IPS-18c (cell line): Measurements from ENCODE around the gene POLL.
"Not testable (repeated sequence)": the region's sequence is repeated elsewhere in the genome, so short reads cannot be mapped to it uniquely, and the experiment has no call there.

Source experiments
- H3K4me3 ChIP-seq: 2 replicates; pipeline ENCODE4 v1.7.0; 2013; ENCODE audit warnings: low read depth, mild to moderate bottlenecking, low read length, moderate library complexity; ENCODE audit not compliant: insufficient read depth
- H3K9me3 ChIP-seq: one replicate; pipeline ENCODE4 v1.6.1; 2013; ENCODE audit warnings: mild to moderate bottlenecking, low read length, moderate library complexity; ENCODE audit not compliant: control insufficient read depth, insufficient read depth

Gene POLL

DNA sequence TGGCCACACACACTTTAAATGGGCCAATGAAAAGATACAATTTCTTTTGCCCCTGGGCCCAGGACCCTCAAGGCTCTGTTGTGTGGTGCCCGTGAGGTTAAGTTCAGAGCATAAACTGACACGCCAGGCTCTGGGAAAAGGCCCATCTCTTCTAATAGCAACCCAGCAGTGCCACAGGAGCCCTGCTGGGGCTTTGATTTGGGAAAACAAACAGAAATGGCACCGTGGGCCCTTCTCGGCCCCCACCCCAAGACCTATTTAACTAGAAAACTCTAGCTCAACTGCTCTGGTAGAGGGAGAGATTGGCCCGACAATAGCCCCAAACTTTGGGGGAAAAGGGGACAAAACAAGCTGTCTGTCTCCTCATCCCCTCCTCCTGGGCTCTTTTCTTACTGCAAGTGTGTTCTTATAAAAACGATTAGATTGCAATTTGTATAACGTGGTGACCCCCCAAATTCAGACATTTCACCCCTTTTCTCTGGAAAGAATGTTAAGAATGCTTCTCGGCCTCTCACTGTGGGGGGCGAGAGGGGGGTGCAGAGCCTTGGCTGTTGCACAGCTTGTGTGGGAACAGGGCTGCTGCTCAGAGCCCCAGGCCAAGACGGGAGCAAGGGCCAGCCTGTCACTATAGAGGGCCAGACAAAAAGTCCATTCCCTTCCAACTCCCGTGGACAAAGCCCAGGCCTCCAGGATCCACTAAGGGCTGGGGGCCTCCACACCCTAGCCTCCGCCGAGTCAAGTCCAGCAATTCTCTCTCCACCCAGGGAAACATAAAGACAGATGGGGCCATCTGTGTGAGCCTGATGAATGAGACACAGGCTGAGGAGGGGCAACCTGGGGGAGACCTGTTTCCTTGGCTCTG, 26.8 kb upstream of the POLL start:
- H3K4me3 ChIP-seq = peak overlapping the region; percentile 16; the same call in 1 of the 2 replicates

DNA sequence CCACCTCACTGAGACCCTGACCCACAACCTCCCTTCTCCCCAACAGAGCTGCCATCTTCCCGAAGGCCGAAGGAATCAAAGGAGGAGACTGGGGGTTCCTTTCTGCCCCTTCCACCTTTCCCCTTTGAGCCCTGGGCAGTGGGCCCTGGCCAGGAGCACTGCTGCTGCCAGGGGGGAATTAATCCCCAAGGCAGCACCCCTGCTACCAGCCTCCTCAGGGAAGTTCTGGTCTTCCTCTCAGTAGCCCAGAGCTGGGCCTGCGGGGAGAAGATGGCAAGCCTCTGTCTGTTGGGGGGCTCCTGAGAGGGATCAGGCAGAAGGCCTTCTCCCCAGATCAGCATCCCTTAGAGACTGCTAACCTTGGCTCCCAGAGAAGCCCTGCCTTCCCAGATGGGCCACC, 25.6 kb upstream of the POLL start:
- Histone ChIP-seq H3K9me3 (no peaks in the 10 kb centered on the region), H3K4me3 (no peak overlapping the region)

More for the DNA sequence above, 26.8 kb upstream of the POLL start:
- H3K9me3 ChIP-seq = no peaks in the 10 kb centered on the region

DNA sequence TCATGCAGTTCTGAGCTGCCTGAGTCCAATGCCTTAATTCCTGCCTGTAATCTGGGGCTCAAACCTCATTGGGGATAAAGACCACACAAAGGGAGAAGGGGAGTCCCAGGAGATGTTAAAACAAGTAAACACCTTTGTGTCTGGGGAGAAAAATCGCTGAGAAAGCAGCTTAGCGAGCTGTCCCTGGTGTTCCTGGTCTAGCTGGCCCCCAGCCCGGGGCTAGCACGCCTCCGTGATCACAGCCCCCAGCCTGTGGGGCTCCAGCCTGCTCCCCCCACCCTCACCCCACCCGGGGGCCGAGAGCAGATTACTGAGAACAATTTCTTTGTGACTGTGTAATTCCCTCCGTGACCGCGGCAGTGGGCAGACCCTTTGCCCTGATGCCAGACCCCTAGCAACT, 24.8 kb upstream of the POLL start:
- H3K9me3 ChIP-seq = no peaks in the 10 kb centered on the region
- no peak overlapping the region for H3K4me3 ChIP-seq

DNA sequence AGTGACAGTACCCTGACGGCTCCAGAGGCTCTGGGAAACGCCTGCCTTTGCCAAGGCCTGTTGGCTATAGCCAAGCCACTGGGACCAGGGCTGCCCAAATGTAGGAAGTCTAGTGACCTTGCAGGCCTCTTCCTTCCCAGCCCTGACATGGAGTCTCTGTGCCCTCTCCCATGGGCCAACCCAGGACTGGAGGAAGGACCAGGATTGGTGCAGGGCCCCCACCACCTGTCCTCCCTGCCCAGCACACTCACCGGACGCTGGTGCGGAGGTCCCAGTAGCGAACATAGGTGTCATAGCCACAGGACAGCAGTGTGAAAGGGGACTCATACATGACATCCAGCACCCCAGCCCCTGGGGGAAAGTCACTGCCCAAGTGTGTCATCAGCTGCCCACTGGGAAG, 24.0 kb upstream of the POLL start:
- no peaks in the 10 kb centered on the region for H3K9me3 ChIP-seq
- H3K4me3 ChIP-seq = no peak overlapping the region

DNA sequence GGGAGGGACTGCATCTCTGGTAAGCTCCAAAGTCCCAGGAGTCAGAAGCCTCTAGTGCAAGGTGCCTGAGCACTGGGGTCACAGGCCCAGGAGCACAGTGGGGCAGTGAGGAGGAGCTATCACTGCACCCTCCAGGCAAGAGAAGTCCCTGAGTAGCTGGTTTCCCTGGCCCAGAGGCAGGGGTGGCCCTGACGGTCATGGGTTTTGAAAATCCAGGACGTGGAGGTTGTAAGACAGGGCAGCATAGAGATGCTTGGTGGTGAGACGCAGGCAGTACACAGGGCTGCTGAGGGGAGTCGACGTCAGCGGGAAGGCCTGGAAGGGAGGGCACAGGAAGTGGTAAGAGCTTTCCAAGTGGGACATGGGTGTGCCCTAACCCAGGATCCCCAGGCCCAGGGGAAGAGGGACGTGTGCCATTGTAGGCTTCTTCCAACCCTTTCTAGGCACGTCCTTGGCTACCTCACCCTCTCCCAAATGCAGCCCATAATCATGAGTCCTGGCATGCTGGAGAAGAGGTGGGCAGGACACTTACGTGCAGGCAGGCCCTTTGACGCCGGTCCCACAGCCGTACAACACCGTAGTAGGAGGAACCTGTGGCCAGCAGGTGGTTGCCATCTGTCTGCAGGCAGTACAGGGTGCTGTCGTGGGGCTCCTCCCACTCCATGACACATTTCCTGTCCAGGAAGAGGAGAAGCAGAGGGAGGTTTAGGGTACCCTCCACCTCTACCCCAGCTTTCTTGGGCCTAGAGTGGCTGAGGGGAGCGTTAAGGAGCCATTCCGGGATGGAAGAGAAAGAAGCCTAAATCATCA, 23.2 kb upstream of the POLL start:
- no peaks in the 10 kb centered on the region for H3K9me3 ChIP-seq
- no peak overlapping the region for H3K4me3 ChIP-seq

DNA sequence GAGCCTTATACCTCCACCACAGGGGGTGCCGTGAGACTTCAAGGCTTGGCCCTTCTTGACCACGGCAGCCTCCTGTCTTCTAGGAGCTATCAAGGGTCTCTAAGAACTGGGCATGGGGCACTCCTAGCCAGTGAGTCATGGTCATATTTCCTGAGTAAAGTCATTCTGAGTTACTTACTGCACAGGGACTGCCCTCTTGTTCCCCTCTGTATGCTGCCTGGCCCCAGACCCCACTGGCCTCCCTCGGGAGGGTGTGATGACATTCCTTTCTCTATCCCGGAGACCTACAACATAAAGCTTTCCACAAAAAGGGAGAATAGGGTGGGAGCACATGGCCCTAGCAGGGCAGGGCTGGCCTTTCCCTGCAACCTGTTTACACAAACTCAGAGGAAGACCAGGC, 21.4 kb upstream of the POLL start:
- Histone ChIP-seq H3K4me3 (no peak overlapping the region), H3K9me3 (no peaks in the 10 kb centered on the region)

DNA sequence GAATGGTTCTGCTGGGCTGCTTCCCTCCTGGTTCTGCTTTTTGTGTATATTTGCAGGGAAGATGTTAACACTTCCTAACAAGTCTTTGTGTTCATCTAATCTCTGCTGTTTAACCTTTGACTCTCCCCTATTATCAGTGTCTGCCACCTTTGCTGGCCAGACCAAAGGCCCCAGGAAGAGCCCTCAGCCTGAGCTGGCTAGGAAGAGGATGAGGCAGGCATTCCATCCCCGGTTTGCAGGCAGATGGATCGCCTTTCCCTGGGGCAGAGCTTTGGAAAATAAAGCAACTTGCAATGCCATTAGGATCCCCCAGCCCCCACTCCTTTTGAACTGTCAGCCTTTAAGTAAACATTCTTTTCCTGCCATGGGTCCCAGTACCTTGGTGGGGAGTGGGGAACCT, 19.1 kb upstream of the POLL start:
- H3K4me3 ChIP-seq = no peak overlapping the region

DNA sequence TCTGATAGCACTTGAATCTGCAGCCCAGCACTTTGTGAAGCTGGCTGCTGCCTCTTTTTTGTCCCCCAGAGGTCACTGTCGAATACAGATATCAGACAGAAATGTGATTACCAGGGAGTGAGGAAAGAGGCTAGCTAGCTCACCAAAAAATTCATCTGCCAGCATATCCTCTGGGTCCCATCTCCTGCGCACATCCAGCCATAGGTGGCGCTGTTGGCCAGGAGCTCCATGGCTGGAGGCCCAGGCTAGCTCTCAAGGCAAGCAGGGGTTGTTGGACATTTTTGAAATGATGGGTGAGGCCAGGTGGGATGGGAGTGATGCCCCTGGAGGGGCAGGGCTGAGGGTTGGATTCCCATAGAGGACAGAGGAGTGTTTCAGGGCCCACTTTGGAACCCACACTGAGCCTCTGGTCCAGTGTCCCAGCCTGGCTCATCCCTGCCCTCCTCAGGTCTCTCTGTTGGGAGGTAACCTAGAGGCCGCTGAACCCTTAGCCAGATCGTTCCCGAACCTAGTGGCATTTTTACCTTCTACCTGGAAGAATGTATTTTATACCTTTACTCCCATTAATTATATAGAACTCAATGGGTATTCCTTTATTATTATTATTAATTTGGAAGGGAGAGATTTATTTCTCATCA, 14.8 kb upstream of the POLL start:
- H3K9me3 ChIP-seq = no peaks in the 10 kb centered on the region
- H3K4me3 ChIP-seq = no peak overlapping the region

More for the DNA sequence above, 19.1 kb upstream of the POLL start:
- H3K9me3 ChIP-seq = no peaks in the 10 kb centered on the region

DNA sequence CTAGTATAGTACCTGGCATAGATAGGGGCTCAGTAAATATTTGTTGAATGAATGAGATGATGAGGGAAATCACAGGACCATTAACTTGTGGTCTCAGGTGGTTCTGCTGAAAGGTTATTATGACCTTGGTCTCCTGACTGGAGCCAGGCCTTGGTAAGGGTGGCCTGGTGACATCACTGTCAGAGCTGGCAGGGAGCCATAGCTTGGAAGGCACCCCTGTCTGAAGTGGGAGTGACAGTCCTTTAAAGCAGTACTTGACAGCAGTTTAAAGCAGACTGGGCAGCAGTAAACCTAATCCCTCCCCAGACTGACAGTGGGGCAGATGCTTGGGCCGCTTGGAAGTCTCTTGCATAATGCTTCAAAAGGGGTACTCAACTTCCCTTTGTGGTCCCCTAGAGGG, 13.5 kb upstream of the POLL start:
- H3K4me3 ChIP-seq = no peak overlapping the region
- H3K9me3 ChIP-seq = no peaks in the 10 kb centered on the region

DNA sequence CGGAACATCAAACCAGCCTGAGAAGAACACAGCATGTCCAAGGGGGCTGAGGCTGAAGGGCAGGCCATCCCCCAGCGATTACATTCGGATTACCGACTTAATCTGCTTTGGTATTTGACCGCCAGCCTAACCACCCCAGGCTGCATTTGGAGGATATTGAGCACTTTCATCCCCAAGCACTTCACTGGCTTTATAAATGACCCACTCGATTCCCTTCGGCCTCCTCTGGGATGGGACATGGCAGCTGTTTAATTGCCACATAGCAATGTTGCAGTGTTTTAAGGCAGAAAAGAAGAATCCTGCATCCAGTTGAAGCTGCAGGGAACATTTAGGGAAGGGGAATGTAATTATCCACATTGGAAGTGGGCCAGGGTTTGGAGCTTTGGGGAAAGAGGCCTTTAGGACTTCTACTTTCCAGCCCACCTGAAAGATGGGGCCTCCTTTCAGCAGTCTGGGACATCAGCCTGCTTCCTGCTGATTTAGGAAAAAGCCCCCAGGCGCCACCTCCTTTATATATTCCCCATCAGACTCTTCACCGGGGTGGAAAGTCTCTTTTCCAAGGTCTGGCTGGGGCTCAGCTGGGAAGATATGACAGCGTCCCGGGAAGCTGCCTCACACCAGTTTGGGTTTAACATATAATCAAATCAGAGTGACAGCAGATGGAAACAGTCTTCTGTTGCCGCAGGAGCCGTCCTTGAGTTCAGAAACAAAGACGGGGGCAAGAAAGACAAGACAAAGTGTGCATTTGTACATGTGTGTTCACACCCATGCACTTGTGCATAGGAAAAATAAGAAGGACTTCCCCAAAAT, 9.2 kb upstream of the POLL start:
- Histone ChIP-seq H3K9me3 (no peaks in the 10 kb centered on the region), H3K4me3 (no peak overlapping the region)

DNA sequence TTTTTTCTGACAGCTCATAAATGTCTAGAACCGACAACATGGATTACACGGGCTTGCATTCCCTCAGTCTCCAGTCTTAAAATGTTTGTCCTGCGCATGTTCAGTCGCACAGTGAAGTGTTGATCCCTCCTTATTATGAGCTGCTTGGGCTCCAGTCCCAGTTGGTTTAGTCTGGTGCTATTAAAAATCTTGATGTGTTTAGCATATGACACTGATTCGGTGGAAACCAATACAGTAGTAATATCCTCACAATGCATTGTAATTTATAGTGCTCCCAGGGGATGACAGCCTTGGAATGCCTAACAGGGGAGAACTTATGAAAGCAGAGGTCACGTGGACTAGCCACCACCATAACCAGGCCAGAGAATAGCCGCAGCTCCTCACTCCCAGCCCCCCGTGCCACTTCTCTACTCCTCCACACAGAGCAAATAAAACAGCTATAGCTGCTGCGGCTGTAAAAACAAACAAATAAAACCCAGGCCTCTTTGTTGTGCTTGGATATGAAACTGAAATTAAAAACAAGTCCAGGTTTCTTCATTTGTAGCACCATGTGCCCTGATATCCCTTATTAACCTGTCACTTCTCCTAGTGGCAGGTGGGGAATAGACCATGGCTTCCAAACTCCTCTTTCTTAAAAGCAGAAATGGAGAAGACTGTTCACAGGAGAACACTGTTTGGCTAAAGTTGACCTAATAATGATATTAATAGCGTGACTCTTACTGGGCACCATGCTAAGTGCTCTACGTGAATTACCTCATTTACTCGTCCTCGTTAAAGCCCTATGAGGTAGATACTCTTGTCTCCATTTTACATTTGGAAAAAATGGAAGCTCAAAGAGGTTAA, 7.8 kb upstream of the POLL start:
- Histone ChIP-seq H3K9me3 (no peaks in the 10 kb centered on the region), H3K4me3 (no peak overlapping the region)

DNA sequence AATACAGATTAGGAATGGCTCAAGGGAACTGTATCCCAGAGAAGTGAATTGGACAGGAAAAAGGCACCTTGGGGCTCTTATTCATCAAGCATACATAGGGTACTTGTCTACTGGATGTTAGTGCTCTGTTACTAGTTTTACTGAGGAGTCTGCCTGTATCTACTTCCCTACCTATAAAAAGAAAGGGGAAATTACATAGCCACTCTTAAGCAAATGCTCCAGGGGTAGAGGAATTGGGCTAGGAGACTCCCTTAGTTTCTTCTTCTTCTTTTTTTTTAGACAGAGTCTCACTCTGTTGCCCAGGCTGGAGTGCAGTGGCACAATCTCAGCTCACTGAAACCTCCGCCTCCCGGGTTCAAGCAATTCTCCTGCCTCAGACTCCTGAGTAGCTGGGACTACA, 5.3 kb upstream of the POLL start:
- H3K4me3 ChIP-seq, H3K9me3 ChIP-seq: not testable (repeated sequence)

DNA sequence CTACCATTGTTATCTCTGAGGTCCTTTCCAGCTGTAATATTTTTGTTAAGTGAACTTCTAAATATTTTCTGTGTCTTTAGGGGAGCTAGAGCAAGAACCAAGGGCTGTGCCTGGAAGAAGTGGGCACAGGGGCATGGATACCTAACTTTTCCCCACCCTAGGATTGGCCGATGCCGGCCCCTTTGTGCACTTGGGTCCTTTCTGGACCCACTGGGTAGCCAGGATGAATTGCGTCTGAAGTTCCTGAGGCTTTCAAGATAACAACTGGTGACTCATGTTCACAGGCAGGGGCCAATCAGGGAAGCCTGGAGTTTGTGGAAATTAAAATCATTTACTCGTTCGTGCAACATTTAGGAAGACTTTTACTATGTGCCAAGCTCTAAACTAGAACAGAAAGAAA, 822 bp upstream of the POLL start:
- Histone ChIP-seq H3K9me3 (no peaks in the 10 kb centered on the region), H3K4me3 (peak overlapping the region; percentile 97)

DNA sequence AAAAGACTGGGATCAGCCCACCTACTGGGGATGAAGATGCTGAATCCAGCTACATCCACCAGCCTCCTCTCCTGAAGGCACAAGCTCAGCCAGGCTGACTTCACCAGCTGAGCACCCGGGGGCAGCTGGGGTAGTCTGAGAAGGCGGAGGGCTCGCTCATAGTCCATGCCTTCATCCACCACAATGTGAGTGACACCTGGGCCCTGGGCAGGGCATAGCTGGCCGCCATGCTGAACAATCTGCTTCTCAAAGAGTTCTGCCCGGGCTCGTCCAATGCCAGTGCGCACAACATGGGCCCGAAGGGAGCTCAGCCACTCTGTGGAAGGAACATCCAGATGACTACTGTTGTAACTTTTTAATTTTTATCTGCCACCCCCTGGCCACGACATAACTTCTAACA, 2.2 kb downstream of the POLL start:
- H3K9me3 ChIP-seq = no peaks in the 10 kb centered on the region

DNA sequence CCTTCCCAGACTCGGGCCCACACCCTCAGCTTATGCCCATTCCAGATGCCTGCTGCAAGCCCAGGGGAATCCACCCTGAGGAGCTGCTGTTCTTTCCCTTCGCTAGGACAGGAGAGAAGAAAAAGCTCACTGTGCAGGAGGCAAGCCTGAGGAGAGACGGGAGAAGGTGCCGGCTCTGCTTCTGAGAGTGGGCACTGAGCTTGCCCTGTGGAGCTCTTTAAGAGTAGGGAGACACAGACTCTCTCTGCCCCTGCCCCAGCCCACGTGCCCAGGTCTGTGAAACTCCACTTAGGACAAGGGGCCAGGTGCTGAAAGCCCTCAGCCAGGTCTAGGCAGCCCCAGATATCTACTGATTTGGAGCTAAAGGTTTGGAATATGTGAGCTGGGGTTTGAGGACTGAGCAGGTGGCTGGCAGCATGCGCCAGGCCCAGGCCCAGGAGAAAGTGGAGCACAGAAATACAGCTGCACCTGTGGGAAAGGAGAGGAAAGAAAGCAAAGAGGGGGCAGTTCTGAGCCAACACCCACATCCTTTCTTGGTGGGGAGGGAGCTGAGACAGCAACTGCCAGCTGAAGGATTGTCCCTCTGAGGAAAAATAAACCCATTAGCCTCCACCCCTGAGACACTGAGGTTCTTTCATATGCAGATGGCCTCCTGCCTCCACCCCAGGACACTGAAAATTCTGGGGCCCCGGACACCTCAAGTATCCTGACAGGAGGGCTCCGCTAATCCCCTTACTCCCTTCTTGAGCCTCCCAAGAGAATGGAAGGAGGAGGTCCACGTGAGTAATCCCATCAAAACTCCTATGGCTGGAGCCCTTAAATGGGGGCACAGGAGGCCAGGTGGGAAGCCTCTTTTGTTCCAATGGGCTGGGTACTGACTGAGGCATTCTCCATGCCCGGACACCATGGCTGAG, 7.3 kb downstream of the POLL start:
- H3K9me3 ChIP-seq = peaks cover 3% of the 10 kb centered on the region
- H3K4me3 ChIP-seq = no peak overlapping the region

More for the DNA sequence above, 2.2 kb downstream of the POLL start:
- no peak overlapping the region for H3K4me3 ChIP-seq
